Neural progenitor cell (in vitro differentiated cells): ENCODE measurements around the gene POLK. TPM values are rescaled to one million over a fixed set of nuclear protein-coding genes. Genes with fewer than 3 reads are reported as not detected.

Experiments used
- DNase-seq: peaks from one replicate; pipeline ENCODE4 v3.0.0-alpha.2; 2016; ENCODE audit warnings: low spot score
- H2AFZ ChIP-seq: fragments of 200-600 bp; sonication (generic); replicated peaks from 2 replicates; pipeline ENCODE4 v1.6.1; 2016; ENCODE audit warnings: antibody characterized with exemption
- H3F3A ChIP-seq: fragments of 200-600 bp; sonication (generic); 2 replicates; pipeline ENCODE4 v1.6.1; 2016; ENCODE audit warnings: antibody characterized with exemption, low read depth
- H3K27ac ChIP-seq: fragments of 200-600 bp; sonication (generic); 2 replicates; pipeline ENCODE4 v1.5.1; 2016; ENCODE audit warnings: mild to moderate bottlenecking
- H3K27me3 ChIP-seq: fragments of 200-600 bp; sonication (generic); 2 replicates; pipeline ENCODE4 v1.6.1; 2016; ENCODE audit warnings: mild to moderate bottlenecking, moderate library complexity
- H3K36me3 ChIP-seq: fragments of 200-600 bp; sonication (generic); 2 replicates; pipeline ENCODE4 v1.5.1; 2016
- H3K4me1 ChIP-seq: fragments of 200-600 bp; sonication (generic); 2 replicates; pipeline ENCODE4 v1.6.1; 2016; ENCODE audit warnings: mixed run types
- H3K4me2 ChIP-seq: fragments of 200-600 bp; sonication (generic); 2 replicates; pipeline ENCODE4 v1.6.1; 2016
- H3K4me3 ChIP-seq: fragments of 200-600 bp; sonication (generic); 2 replicates; pipeline ENCODE4 v1.5.1; 2016
- H3K79me2 ChIP-seq: fragments of 200-600 bp; sonication (generic); 2 replicates; pipeline ENCODE4 v1.6.1; 2016; ENCODE audit warnings: low read depth
- H3K9ac ChIP-seq: fragments of 200-600 bp; sonication (generic); 2 replicates; pipeline ENCODE4 v1.6.1; 2016
- H3K9me3 ChIP-seq: fragments of 200-600 bp; sonication (generic); 2 replicates; pipeline ENCODE4 v1.5.1; 2016; ENCODE audit warnings: low read depth
- H4K20me1 ChIP-seq: fragments of 200-600 bp; sonication (generic); 2 replicates; pipeline ENCODE4 v1.6.1; 2016; ENCODE audit warnings: low read depth
- H3K27ac Mint-ChIP-seq: 3 replicates; pipeline ENCODE4 v1.8.0; 2021; ENCODE audit warnings: mixed read lengths
- H3K27me3 Mint-ChIP-seq: 2 replicates; pipeline ENCODE4 v1.8.0; 2022; ENCODE audit warnings: low read depth, mild to moderate bottlenecking, inconsistent platforms, moderate library complexity, mixed read lengths; ENCODE audit not compliant: insufficient read depth
- H3K36me3 Mint-ChIP-seq: 3 replicates; pipeline ENCODE4 v1.8.0; 2021; ENCODE audit warnings: mixed read lengths
- H3K4me1 Mint-ChIP-seq: 3 replicates; pipeline ENCODE4 v1.8.0; 2021; ENCODE audit warnings: mixed read lengths
- H3K4me3 Mint-ChIP-seq: 3 replicates; pipeline ENCODE4 v1.8.0; 2021; ENCODE audit warnings: mild to moderate bottlenecking, moderate library complexity, mixed read lengths
- H3K9me3 Mint-ChIP-seq: 3 replicates; pipeline ENCODE4 v1.8.0; 2020; ENCODE audit warnings: mixed read lengths
- EZH2 ChIP-seq: fragments of 200-600 bp; sonication (generic); IDR thresholded peaks from 2 replicates; pipeline ENCODE4 v1.6.1; 2017; ENCODE audit warnings: antibody characterized with exemption, mild to moderate bottlenecking, moderate library complexity
- EZH2phosphoT487 ChIP-seq: fragments of 200-600 bp; sonication (generic); IDR thresholded peaks from 2 replicates; pipeline ENCODE4 v1.6.1; 2017; ENCODE audit warnings: antibody characterized with exemption
- total RNA-seq: library from RNA; depleted of rRNA; stranded (reverse); fragments of >200 nt; gene quantifications from 2 replicates; pipeline ENCODE4 v1.2.3, GENCODE V29; 2015; ENCODE audit warnings: low replicate concordance
- TF ChIP-seq, protein P1 (sequence below): fragments of 200-600 bp; sonication (generic); IDR thresholded peaks from 2 replicates; pipeline ENCODE4 v1.5.1; 2017; ENCODE audit warnings: antibody characterized with exemption, mild to moderate bottlenecking

POLK gene
- total RNA-seq, 1 donor from 2014 or later, result 30.9 TPM

DNA sequence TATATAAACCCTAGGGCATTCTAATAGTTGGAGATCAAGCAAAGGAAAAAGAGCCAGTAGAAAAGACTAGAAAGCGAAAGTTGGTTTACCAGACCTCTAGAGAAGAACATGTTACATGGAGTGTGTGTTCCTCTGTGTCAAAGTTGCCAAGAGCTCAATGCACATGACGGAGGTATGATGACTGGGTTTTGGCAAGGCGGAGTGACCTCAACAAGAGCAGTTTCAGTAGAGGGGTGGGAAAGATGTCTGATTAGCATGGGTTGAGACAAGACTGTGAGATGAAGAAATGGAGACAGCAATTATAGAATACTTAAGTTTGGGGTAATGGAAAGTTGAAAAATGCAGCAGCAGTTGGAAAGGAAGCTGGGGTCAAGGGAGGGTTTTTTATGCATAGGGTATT lies 101.2 kb downstream of the POLK start:
- H2AFZ ChIP-seq, result no peak overlapping the region
- peaks cover 10% of the 10 kb centered on the region for H3K27me3 Mint-ChIP-seq
- H3K4me1 Mint-ChIP-seq, result peaks cover 33% of the 10 kb centered on the region
- no peaks in the 10 kb centered on the region for H3K36me3 Mint-ChIP-seq
- H3K4me1 ChIP-seq, result peaks cover 25% of the 10 kb centered on the region
- H3K9me3 Mint-ChIP-seq, result no peaks in the 10 kb centered on the region
- H3F3A ChIP-seq, result peaks cover 22% of the 10 kb centered on the region
- no peak overlapping the region for H3K9ac ChIP-seq
- no peak overlapping the region for H3K4me3 Mint-ChIP-seq
- no peak overlapping the region for H3K4me3 ChIP-seq
- no peaks in the 10 kb centered on the region for H3K9me3 ChIP-seq
- H3K4me2 ChIP-seq, result no peak overlapping the region
- TF ChIP-seq EZH2phosphoT487, result no peak
- TF ChIP-seq, protein P1, sequence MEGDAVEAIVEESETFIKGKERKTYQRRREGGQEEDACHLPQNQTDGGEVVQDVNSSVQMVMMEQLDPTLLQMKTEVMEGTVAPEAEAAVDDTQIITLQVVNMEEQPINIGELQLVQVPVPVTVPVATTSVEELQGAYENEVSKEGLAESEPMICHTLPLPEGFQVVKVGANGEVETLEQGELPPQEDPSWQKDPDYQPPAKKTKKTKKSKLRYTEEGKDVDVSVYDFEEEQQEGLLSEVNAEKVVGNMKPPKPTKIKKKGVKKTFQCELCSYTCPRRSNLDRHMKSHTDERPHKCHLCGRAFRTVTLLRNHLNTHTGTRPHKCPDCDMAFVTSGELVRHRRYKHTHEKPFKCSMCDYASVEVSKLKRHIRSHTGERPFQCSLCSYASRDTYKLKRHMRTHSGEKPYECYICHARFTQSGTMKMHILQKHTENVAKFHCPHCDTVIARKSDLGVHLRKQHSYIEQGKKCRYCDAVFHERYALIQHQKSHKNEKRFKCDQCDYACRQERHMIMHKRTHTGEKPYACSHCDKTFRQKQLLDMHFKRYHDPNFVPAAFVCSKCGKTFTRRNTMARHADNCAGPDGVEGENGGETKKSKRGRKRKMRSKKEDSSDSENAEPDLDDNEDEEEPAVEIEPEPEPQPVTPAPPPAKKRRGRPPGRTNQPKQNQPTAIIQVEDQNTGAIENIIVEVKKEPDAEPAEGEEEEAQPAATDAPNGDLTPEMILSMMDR, result no peak
- TF ChIP-seq EZH2, result no peak
- H3K79me2 ChIP-seq, result no peaks in the 10 kb centered on the region
- no peaks in the 10 kb centered on the region for H3K36me3 ChIP-seq
- DNase-seq, result no peak
- no peak overlapping the region for H3K27ac ChIP-seq
- H3K27me3 ChIP-seq, result peaks cover 9% of the 10 kb centered on the region
- no peak overlapping the region for H3K27ac Mint-ChIP-seq
- no peaks in the 10 kb centered on the region for H4K20me1 ChIP-seq

DNA sequence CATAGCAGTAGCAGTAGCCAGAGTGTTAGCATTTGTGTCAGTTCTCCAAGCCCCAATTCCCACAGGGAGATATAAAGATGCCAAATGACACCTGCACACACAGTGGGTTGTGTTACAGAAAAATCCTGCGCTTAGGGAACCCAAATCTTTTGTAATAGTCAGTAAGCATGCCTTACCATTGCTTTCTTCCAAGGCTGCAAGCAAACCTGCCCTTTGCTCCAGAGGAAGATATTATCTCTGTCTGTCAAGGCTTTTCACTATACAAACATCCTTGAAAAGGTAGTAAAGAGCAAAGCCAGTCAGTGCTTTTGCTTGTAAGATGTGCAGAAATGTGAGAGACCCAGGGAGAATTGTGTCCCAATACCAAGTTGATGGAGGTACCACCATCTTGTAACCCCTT lies 102.5 kb downstream of the POLK start:
- H3K79me2 ChIP-seq, result no peaks in the 10 kb centered on the region
- TF ChIP-seq, protein P1, result no peak
- TF ChIP-seq EZH2phosphoT487, result no peak
- no peak for TF ChIP-seq EZH2
- H3K36me3 ChIP-seq, result no peaks in the 10 kb centered on the region
- no peak overlapping the region for H3K4me2 ChIP-seq
- H3K27me3 Mint-ChIP-seq, result peaks cover 11% of the 10 kb centered on the region
- H3K4me3 Mint-ChIP-seq, result no peak overlapping the region
- H3K27ac Mint-ChIP-seq, result no peak overlapping the region
- H3F3A ChIP-seq, result peaks cover 22% of the 10 kb centered on the region
- peaks cover 9% of the 10 kb centered on the region for H3K27me3 ChIP-seq
- H3K9me3 ChIP-seq, result no peaks in the 10 kb centered on the region
- no peak overlapping the region for H3K9ac ChIP-seq
- no peak overlapping the region for H3K27ac ChIP-seq
- peaks cover 25% of the 10 kb centered on the region for H3K4me1 ChIP-seq
- DNase-seq, result no peak
- H2AFZ ChIP-seq, result no peak overlapping the region
- H3K9me3 Mint-ChIP-seq, result no peaks in the 10 kb centered on the region
- H4K20me1 ChIP-seq, result no peaks in the 10 kb centered on the region
- H3K4me1 Mint-ChIP-seq, result peaks cover 33% of the 10 kb centered on the region
- H3K36me3 Mint-ChIP-seq, result no peaks in the 10 kb centered on the region
- no peak overlapping the region for H3K4me3 ChIP-seq

DNA sequence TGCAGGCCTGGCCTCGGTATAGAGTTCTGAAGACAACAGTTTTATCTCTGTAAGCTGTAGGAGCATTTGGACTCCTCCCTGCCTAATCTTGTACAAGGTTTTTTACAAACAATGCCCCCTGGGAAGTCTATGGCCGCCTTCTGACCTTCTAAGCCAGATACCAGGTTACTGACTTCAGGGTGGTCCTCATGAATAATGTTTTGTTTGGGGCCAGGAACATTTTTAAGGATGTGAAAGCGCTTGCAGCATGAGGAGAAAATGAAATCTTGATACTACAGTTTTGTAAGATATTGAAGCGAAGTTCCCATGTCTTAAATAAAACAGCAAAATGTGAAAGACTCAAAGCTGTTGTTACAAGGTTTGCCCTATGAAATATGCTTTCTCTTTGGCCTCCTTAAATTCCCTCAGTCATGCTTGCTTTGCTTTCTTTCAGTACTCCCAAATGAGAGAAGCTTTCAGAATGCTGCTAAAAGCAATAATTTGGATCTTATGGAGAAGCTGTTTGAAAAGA lies 104.7 kb downstream of the POLK start:
- Histone ChIP-seq H3K27ac (no peak overlapping the region), H2AFZ (no peak overlapping the region), H3K79me2 (no peaks in the 10 kb centered on the region), H3K9me3 (no peaks in the 10 kb centered on the region), H3K4me2 (peak overlapping the region; percentile 37), H4K20me1 (no peaks in the 10 kb centered on the region), H3K9ac (no peak overlapping the region), H3K36me3 (no peaks in the 10 kb centered on the region), H3K4me3 (no peak overlapping the region), H3K4me1 (peaks cover 17% of the 10 kb centered on the region), H3K27me3 (peaks cover 9% of the 10 kb centered on the region), H3F3A (peaks cover 4% of the 10 kb centered on the region)
- Mint-ChIP-seq H3K27me3 (peaks cover 7% of the 10 kb centered on the region), H3K4me3 (no peak overlapping the region), H3K9me3 (no peaks in the 10 kb centered on the region), H3K36me3 (no peaks in the 10 kb centered on the region), H3K27ac (no peak overlapping the region), H3K4me1 (peaks cover 19% of the 10 kb centered on the region)
- no peak for TF ChIP-seq EZH2phosphoT487
- no peak for TF ChIP-seq EZH2
- peak; percentile 57 for DNase-seq

DNA sequence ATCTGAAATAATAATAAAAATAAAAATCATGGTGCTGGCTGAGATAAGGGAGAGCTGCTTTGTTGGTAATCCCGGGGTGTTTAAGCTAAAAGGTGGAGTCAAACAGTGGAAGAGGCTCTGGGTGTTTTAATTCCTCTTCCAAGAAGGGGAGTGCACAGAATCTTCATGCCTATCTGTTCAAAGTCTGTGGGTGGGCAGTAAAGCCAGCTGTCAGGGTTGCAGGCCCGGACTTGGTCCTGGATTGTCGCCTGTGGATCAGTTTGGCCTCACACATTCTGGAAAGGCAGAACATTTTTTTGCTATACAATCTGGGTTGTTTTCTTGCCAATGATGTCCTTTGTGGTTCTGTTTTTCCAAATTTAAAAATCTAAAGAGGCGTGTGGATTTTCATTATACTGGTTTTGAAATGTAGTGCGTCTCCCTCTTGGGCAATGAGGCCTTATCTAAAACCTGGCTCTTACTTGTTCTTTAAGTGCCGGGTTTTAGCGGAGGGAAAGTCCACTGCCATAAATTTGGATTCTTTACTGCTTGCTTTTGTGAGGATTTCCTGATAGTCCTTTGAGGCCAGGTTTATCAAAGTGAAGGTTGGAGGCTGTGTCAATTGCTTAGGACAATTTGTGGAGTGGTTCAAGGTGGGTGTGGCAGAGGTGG lies 105.4 kb downstream of the POLK start:
- no peaks in the 10 kb centered on the region for H3K36me3 ChIP-seq
- H3K4me2 ChIP-seq, result no peak overlapping the region
- peaks cover 4% of the 10 kb centered on the region for H3F3A ChIP-seq
- peak overlapping the region; percentile 5 for H3K4me3 Mint-ChIP-seq
- no peak overlapping the region for H3K27ac ChIP-seq
- H3K9ac ChIP-seq, result no peak overlapping the region
- peak; percentile 15 for DNase-seq
- no peaks in the 10 kb centered on the region for H3K79me2 ChIP-seq
- peaks cover 7% of the 10 kb centered on the region for H3K27me3 Mint-ChIP-seq
- H3K4me1 Mint-ChIP-seq, result peaks cover 19% of the 10 kb centered on the region
- TF ChIP-seq, protein P1, result no peak
- TF ChIP-seq EZH2 (no peak), EZH2phosphoT487 (no peak)
- peaks cover 9% of the 10 kb centered on the region for H3K27me3 ChIP-seq
- no peaks in the 10 kb centered on the region for H3K36me3 Mint-ChIP-seq
- peaks cover 17% of the 10 kb centered on the region for H3K4me1 ChIP-seq
- no peaks in the 10 kb centered on the region for H3K9me3 Mint-ChIP-seq
- no peak overlapping the region for H3K4me3 ChIP-seq
- H2AFZ ChIP-seq, result no peak overlapping the region
- no peaks in the 10 kb centered on the region for H4K20me1 ChIP-seq
- H3K9me3 ChIP-seq, result no peaks in the 10 kb centered on the region
- H3K27ac Mint-ChIP-seq, result no peak overlapping the region
